GM03348 (cell line): ENCODE measurements around the gene AGRN.
"Not testable (repeated sequence)": the region's sequence is repeated elsewhere in the genome, so short reads cannot be mapped to it uniquely, and the experiment has no call there.

Experiments used
- DNase-seq: peaks from one replicate; pipeline ENCODE4 v3.0.0; 2012; ENCODE audit warnings: low spot score

The AGRN gene

GRCh38 chr1:1067284-1067859 is 47.5 kb downstream of the AGRN start:
- no peak for DNase-seq

- DNase-seq = no peak
These were observed 48.1 kb downstream of the AGRN start for GRCh38 chr1:1067860-1068516.

GRCh38 chr1:1068517-1069055 is 48.7 kb downstream of the AGRN start:
- DNase-seq = no peak

GRCh38 chr1:1069056-1069710 is 49.3 kb downstream of the AGRN start:
- DNase-seq = peak; percentile 90

GRCh38 chr1:1069711-1070676 is 50.1 kb downstream of the AGRN start:
- DNase-seq = no peak

- DNase-seq = no peak
These were observed 51.8 kb downstream of the AGRN start for GRCh38 chr1:1071486-1072298.

- no peak for DNase-seq
These were observed 52.5 kb downstream of the AGRN start for GRCh38 chr1:1072299-1072848.

- no peak for DNase-seq
These were observed 53.2 kb downstream of the AGRN start for GRCh38 chr1:1072849-1073742.

- DNase-seq = no peak
These were observed 54.0 kb downstream of the AGRN start, which contains the start of gene RNF223 for GRCh38 chr1:1073743-1074587. Gene RNF223, minus strand, starts transcription at chr1:1074306. Its CDS starts 1,740 bp downstream, at chr1:1072566.

GRCh38 chr1:1074631-1075147 is 54.8 kb downstream of the AGRN start:
- DNase-seq = no peak

GRCh38 chr1:1075148-1075935 is 55.4 kb downstream of the AGRN start:
- no peak for DNase-seq

- DNase-seq = not testable (repeated sequence)
These were observed 57.5 kb downstream of the AGRN start for GRCh38 chr1:1077396-1077795.

- DNase-seq = peak; percentile 88
These were observed 59.6 kb downstream of the AGRN start for GRCh38 chr1:1079408-1080121.

GRCh38 chr1:1080122-1080757 is 60.3 kb downstream of the AGRN start:
- DNase-seq = peak; percentile 82

GRCh38 chr1:1080951-1081310 is 61.0 kb downstream of the AGRN start:
- DNase-seq = no peak
